ENCODE measurements around the gene GULP1. TPM values are rescaled to one million over a fixed set of nuclear protein-coding genes. Genes with fewer than 3 reads are reported as not detected.

The GULP1 gene
- total RNA-seq, 4 donors from 2014 or later, result 6.4 to 44.1 (median 25.4) TPM

- no peaks in the 10 kb centered on the region for H3K4me1 ChIP-seq
- no peak overlapping the region for H3K27ac ChIP-seq
- no peak overlapping the region for H3K4me3 ChIP-seq
- no peaks in the 10 kb centered on the region for H3K36me3 ChIP-seq
- no peak for DNase-seq
- WGBS, 2 donors (ENCODE audit: low coverage in 1 of 2), result 83 to 93% methylated on average over 1 to 2 of the region's 2 CpGs
- no peaks in the 10 kb centered on the region for H3K27me3 ChIP-seq
- no peak for TF ChIP-seq EP300 (IDR thresholded peaks at IDR 0.05; ENCODE audit: low read depth)
- TF ChIP-seq POLR2A (IDR thresholded peaks at IDR 0.05), result no peak
- TF ChIP-seq POLR2AphosphoS5 (IDR thresholded peaks at IDR 0.05), result no peak
- no peak for TF ChIP-seq CTCF (IDR thresholded peaks at IDR 0.05)
- in situ Hi-C loops (cut with MboI; ENCODE audit: low pct_ligation_motif_present in 1 of 4, low pct_unique_long_range_greater_than_20kb in 1 of 4, low sequenced_read_pairs in 3 of 4), result no loop called here
- no peaks in the 10 kb centered on the region for H3K9me3 ChIP-seq
- intact Hi-C loops (cut with DNase I; ENCODE audit: low total_unique reads), result no loop called here
Observed at GRCh38 chr2:188332619-188333018, 40.9 kb downstream of the GULP1 start.

DNA sequence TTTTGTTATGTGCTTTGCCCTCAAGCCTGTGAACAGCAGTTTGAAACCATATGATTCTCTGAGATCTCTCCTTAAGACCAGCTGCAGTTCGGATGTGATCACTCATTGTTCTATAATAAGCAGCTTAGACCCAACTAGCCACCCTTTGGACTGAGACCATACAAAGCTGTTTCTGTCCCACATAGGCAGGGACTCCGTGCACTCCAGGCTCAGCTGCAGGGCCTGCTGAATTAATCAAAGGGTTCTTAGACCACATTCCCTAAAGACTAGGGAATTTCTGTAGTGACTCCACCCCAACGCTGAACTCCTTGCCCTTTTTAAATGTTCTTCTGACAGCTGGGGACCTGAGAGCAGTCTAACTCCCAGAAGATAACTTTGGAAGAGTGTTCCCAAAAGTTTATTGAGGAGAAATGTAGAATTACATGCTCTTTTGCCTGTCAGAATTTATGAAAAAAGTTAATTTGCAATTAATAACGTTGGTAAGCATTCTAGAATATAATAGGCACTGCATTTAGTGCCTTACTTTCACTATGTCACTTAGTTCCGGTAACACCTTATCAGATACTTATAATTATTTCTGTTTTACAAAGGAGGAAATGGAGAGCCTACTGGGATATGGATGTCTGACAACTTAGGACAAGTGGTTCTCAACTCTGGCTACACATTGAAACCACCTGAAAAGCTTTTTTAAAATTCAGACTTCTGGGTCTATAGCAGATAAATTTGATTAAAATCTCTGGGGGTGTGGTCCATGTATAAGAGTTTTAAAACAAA, 42.3 kb downstream of the GULP1 start:
- in situ Hi-C loops (cut with MboI; ENCODE audit: low pct_ligation_motif_present in 1 of 4, low pct_unique_long_range_greater_than_20kb in 1 of 4, low sequenced_read_pairs in 3 of 4) (no loop called here), intact Hi-C loops (cut with DNase I; ENCODE audit: low total_unique reads) (no loop called here)
- TF ChIP-seq POLR2A (IDR thresholded peaks at IDR 0.05), result no peak
- TF ChIP-seq POLR2AphosphoS5 (IDR thresholded peaks at IDR 0.05), result no peak
- no peak for TF ChIP-seq EP300 (IDR thresholded peaks at IDR 0.05; ENCODE audit: low read depth)
- no peak for TF ChIP-seq CTCF (IDR thresholded peaks at IDR 0.05)
- Histone ChIP-seq H3K4me1 (no peaks in the 10 kb centered on the region), H3K4me3 (no peak overlapping the region), H3K9me3 (no peaks in the 10 kb centered on the region), H3K27me3 (no peaks in the 10 kb centered on the region), H3K36me3 (no peaks in the 10 kb centered on the region), H3K27ac (no peak overlapping the region)
- no peak for DNase-seq
- WGBS, 2 donors (ENCODE audit: low coverage in 1 of 2), result 60 to 68% methylated on average over 4 to 5 of the region's 5 CpGs

- Histone ChIP-seq H3K36me3 (no peaks in the 10 kb centered on the region), H3K27me3 (no peaks in the 10 kb centered on the region), H3K4me1 (no peaks in the 10 kb centered on the region), H3K4me3 (no peak overlapping the region), H3K9me3 (no peaks in the 10 kb centered on the region), H3K27ac (no peak overlapping the region)
- no peak for DNase-seq
- in situ Hi-C loops (cut with MboI; ENCODE audit: low pct_ligation_motif_present in 1 of 4, low pct_unique_long_range_greater_than_20kb in 1 of 4, low sequenced_read_pairs in 3 of 4), result no loop called here
- WGBS, 2 donors (ENCODE audit: low coverage in 1 of 2), result 76 to 93% methylated on average over 2 to 3 of the region's 3 CpGs
- TF ChIP-seq EP300 (IDR thresholded peaks at IDR 0.05; ENCODE audit: low read depth), result no peak
- TF ChIP-seq POLR2A (IDR thresholded peaks at IDR 0.05), result no peak
- no peak for TF ChIP-seq POLR2AphosphoS5 (IDR thresholded peaks at IDR 0.05)
- no peak for TF ChIP-seq CTCF (IDR thresholded peaks at IDR 0.05)
- intact Hi-C loops (cut with DNase I; ENCODE audit: low total_unique reads), result no loop called here
Observed at GRCh38 chr2:188338463-188338862, 46.8 kb downstream of the GULP1 start.

GRCh38 chr2:188340257-188340656, 48.6 kb downstream of the GULP1 start:
- TF ChIP-seq POLR2AphosphoS5 (IDR thresholded peaks at IDR 0.05) (no peak), EP300 (IDR thresholded peaks at IDR 0.05; ENCODE audit: low read depth) (no peak), CTCF (IDR thresholded peaks at IDR 0.05) (no peak), POLR2A (IDR thresholded peaks at IDR 0.05) (no peak)
- H3K36me3 ChIP-seq, result no peaks in the 10 kb centered on the region
- no peaks in the 10 kb centered on the region for H3K27me3 ChIP-seq
- in situ Hi-C loops (cut with MboI; ENCODE audit: low pct_ligation_motif_present in 1 of 4, low pct_unique_long_range_greater_than_20kb in 1 of 4, low sequenced_read_pairs in 3 of 4) (no loop called here), intact Hi-C loops (cut with DNase I; ENCODE audit: low total_unique reads) (no loop called here)
- no peak overlapping the region for H3K27ac ChIP-seq
- no peak overlapping the region for H3K4me3 ChIP-seq
- H3K4me1 ChIP-seq, result no peaks in the 10 kb centered on the region
- H3K9me3 ChIP-seq, result no peaks in the 10 kb centered on the region
- 87% methylated on average over 3 of the region's 3 CpGs; no CpG with 5 or more reads in 1 of the 2 donors for WGBS, 2 donors (ENCODE audit: low coverage in 1 of 2)
- DNase-seq, result no peak
